Panc1 (cell line): ENCODE measurements around the gene DUSP9. TPM values are rescaled to one million over a fixed set of nuclear protein-coding genes. Genes with fewer than 3 reads are reported as not detected.
"Not testable (repeated sequence)": the region's sequence is repeated elsewhere in the genome, so short reads cannot be mapped to it uniquely, and the experiment has no call there.

ENCODE experiments used
- ATAC-seq: fragments of 200-7000 bp; cut with Tn5 transposase; 2 replicates; pipeline ENCODE4 v1.9.1; 2020; ENCODE audit warnings: mild to moderate bottlenecking, moderate library complexity
- BruUV-seq: library from RNA; stranded (reverse); fragments of 400-500 nt; replicated peaks from 2 replicates; lab custom pipeline; 2021; lab: Mats Ljungman, UMichigan
- CTCF ChIA-PET: fragments of 300-600 bp; sonication (Branson Sonifier 250); formaldehyde crosslinking; loops from one replicate; lab custom pipeline; 2022; ENCODE audit warnings: antibody characterized with exemption; lab: Charles Lee
- POLR2A ChIA-PET: fragments of 300-600 bp; sonication (Branson Sonifier 250); formaldehyde crosslinking; loops from one replicate; lab custom pipeline; 2022; ENCODE audit warnings: antibody characterized with exemption; lab: Charles Lee
- DNase-seq: peaks from one replicate; pipeline ENCODE4 v3.0.0-alpha.2; 2010; ENCODE audit warnings: low read depth, low spot score
- H3K27ac ChIP-seq: 2 replicates; pipeline ENCODE4 v1.5.1; 2011; ENCODE audit warnings: mild to moderate bottlenecking, low read length, inconsistent platforms
- H3K27me3 ChIP-seq: fragments of 200-500 bp; sonication (Bioruptor generic); 2 replicates; pipeline ENCODE4 v1.6.0; 2014; ENCODE audit warnings: low read length, inconsistent platforms; ENCODE audit not compliant: control insufficient read depth, insufficient read depth
- H3K36me3 ChIP-seq: fragments of 200-500 bp; sonication (Bioruptor generic); 2 replicates; pipeline ENCODE4 v1.5.1; 2014; ENCODE audit warnings: inconsistent platforms, mild to moderate bottlenecking, low read length, moderate library complexity; ENCODE audit not compliant: control insufficient read depth, insufficient read depth
- H3K4me1 ChIP-seq: 2 replicates; pipeline ENCODE4 v1.5.1; 2011; ENCODE audit warnings: inconsistent platforms, mild to moderate bottlenecking, low read length, moderate library complexity; ENCODE audit not compliant: control insufficient read depth, insufficient read depth
- H3K4me3 ChIP-seq, 2 experiments: 2 replicates each; pipeline ENCODE4 v1.5.1; 2011 to 2012; ENCODE audit warnings: low read depth in 2 of 2, low read length in 2 of 2, mild to moderate bottlenecking in 2 of 2, inconsistent platforms in 1 of 2, moderate library complexity in 1 of 2
- H3K9me3 ChIP-seq: fragments of 200-500 bp; sonication (Bioruptor generic); 2 replicates; pipeline ENCODE4 v1.5.1; 2014; ENCODE audit warnings: low read depth, mild to moderate bottlenecking, inconsistent platforms, low read length, moderate library complexity; ENCODE audit not compliant: control insufficient read depth, insufficient read depth
- CTCF ChIP-seq: fragments of 450-650 bp; IDR thresholded peaks from 2 replicates; pipeline ENCODE4 v1.5.1; 2017; ENCODE audit warnings: mild to moderate bottlenecking
- POLR2AphosphoS5 ChIP-seq: IDR thresholded peaks from 2 replicates; pipeline ENCODE4 v1.6.1; 2012; ENCODE audit warnings: mild to moderate bottlenecking, low read depth, low read length, moderate library complexity
- REST ChIP-seq, 2 experiments: IDR thresholded peaks; 2 replicates each; pipeline ENCODE4 v1.6.1; 2011 to 2012; ENCODE audit warnings: low read depth in 2 of 2, control low read depth in 1 of 2, low read length in 1 of 2, mild to moderate bottlenecking in 1 of 2, moderate library complexity in 1 of 2; ENCODE audit not compliant: insufficient read depth in 1 of 2
- SIN3A ChIP-seq: IDR thresholded peaks from 2 replicates; pipeline ENCODE4 v1.6.1; 2012; ENCODE audit warnings: low read depth, mild to moderate bottlenecking, low read length, moderate library complexity, borderline replicate concordance; ENCODE audit not compliant: insufficient read depth
- TCF7L2 ChIP-seq: IDR thresholded peaks from 2 replicates; pipeline ENCODE4 v1.6.1; 2011; ENCODE audit warnings: mild to moderate bottlenecking, low read depth, low read length, inconsistent platforms
- in situ Hi-C: cut with HindIII; loops from 2 replicates; pipeline ENCODE4 v1.10.0; 2016; ENCODE audit warnings: low sequenced_read_pairs, low pct_unique_long_range_greater_than_20kb
- intact Hi-C: fragments of 100-400 bp; cut with micrococcal nuclease; formaldehyde crosslinking; loops from one replicate; pipeline ENCODE4 v1.10.0; 2022; ENCODE audit not compliant: unreplicated experiment
- total RNA-seq: library from RNA; stranded (reverse); gene quantifications from one replicate; pipeline ENCODE4 v1.2.1, GENCODE V29; 2021; ENCODE audit not compliant: unreplicated experiment

Gene DUSP9
- total RNA-seq, 1 experiment from 2014 or later = 7.1 TPM

- no TSS peak for BruUV-seq
- ChIA-PET POLR2A (no interaction called here), CTCF (no interaction called here)
- in situ Hi-C loops (no loop called here), intact Hi-C loops (no loop called here)
- ATAC-seq (no peak), DNase-seq (no peak)
- Histone ChIP-seq H3K9me3 (no peaks in the 10 kb centered on the region), H3K36me3 (no peaks in the 10 kb centered on the region), H3K27me3 (no peaks in the 10 kb centered on the region), H3K4me1 (peaks cover 14% of the 10 kb centered on the region), H3K27ac (no peak overlapping the region), H3K4me3 (no peak overlapping the region)
- TF ChIP-seq POLR2AphosphoS5 (no peak), REST (IDR thresholded peaks at IDR 0.05; ENCODE audit: insufficient read depth in 1 of 2, low read depth in 2 of 2, low read length in 1 of 2) (no peak), TCF7L2 (no peak), CTCF (no peak), SIN3A (no peak)
Measured at GRCh38 chrX:153692611-153693156, 45.7 kb downstream of the DUSP9 start.

GRCh38 chrX:153693216-153694086 is 46.4 kb downstream of the DUSP9 start:
- DNase-seq = no peak
- Histone ChIP-seq H3K4me1 (peaks cover 14% of the 10 kb centered on the region), H3K27ac (no peak overlapping the region), H3K9me3 (no peaks in the 10 kb centered on the region), H3K36me3 (no peaks in the 10 kb centered on the region), H3K4me3 (no peak overlapping the region), H3K27me3 (no peaks in the 10 kb centered on the region)
- BruUV-seq = no TSS peak
- in situ Hi-C loops (no loop called here), intact Hi-C loops (no loop called here)
- ChIA-PET CTCF (no interaction called here), POLR2A (no interaction called here)
- TF ChIP-seq SIN3A = no peak
- TF ChIP-seq CTCF = no peak
- no peak for TF ChIP-seq REST (IDR thresholded peaks at IDR 0.05; ENCODE audit: insufficient read depth in 1 of 2, low read depth in 2 of 2, low read length in 1 of 2)
- TF ChIP-seq POLR2AphosphoS5 = no peak
- TF ChIP-seq TCF7L2 = no peak
- ATAC-seq = peak; percentile 6

- in situ Hi-C loops, BruUV-seq, DNase-seq: not testable (repeated sequence)
Measured at GRCh38 chrX:153694256-153694655, 47.3 kb downstream of the DUSP9 start.

More at GRCh38 chrX:153694256-153694655, 47.3 kb downstream of the DUSP9 start:
- POLR2A ChIA-PET, H3K27me3 ChIP-seq, H3K36me3 ChIP-seq, ATAC-seq, CTCF ChIA-PET, H3K27ac ChIP-seq, intact Hi-C loops, H3K4me3 ChIP-seq, H3K9me3 ChIP-seq: not testable (repeated sequence)
- peaks cover 14% of the 10 kb centered on the region for H3K4me1 ChIP-seq
